HG02642 (cell line): Measurements from ENCODE around the gene OPHN1.
"Not testable (repeated sequence)": the region's sequence is repeated elsewhere in the genome, so short reads cannot be mapped to it uniquely, and the experiment has no call there.

Experiments used
- ATAC-seq: cut with Tn5 transposase; IDR thresholded peaks from one replicate; pipeline ENCODE4 v1.9.1; 2021; ENCODE audit warnings: mild to moderate bottlenecking; ENCODE audit not compliant: unreplicated experiment, poor library complexity

The OPHN1 gene

DNA sequence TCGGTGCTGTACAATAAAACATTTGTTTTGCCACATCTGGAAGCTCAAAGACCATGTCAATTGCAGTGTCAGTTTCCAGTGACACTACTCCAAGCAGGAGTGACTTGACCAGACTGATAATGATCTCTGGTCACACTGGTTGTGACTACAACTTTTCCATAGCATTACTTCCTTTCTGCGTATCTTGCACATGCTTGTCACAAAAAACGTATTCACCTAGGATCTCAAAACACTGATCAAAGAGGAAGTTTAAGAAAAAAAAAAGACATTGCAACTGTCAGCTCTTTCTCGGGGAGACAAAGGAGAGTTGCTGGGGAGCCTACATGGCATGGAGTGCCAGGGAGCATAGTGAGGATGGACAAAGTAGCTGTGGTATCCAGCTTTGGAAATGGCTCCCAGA is 60.6 kb downstream of the OPHN1 start:
- no peak for ATAC-seq

DNA sequence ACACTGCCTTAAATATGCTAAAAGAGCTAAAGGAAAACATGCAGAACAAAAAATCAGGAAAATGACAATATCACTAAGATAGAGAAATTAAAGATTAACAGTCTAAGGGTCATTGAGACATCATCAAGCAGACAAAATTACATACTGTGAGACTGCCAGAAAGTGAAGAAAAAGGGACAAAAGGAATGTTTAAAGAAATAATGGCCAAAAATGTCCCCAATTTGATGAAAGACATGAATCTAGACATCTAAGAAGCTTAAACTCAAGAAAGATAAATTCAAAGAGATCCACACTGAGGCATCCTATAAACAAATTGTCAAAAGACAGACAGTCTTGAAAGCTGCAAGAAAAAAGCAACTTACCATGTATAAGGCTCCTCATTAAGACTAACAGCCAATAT is 63.7 kb downstream of the OPHN1 start:
- no peak for ATAC-seq

GRCh38 chrX:68365341-68365740 is 68.0 kb downstream of the OPHN1 start:
- ATAC-seq: no peak

DNA sequence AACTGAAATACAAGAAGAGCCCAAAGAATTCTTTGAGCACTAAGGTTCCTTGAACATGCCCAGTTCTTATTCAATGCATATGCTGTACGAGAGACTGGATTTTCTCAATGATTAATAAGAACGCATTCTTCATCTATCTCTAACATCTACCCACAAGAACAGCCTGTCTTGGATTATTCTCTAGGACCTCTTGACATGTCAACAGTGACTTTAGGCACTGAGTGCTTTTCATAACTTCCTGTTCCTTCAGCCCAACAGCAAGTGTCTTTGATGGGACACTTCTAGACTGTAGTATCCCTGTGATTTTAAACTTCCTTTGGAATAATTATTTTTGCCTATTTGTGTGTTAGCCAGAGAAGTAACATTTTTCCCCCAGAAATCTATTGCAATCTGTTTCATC is 69.3 kb downstream of the OPHN1 start:
- no peak for ATAC-seq

DNA sequence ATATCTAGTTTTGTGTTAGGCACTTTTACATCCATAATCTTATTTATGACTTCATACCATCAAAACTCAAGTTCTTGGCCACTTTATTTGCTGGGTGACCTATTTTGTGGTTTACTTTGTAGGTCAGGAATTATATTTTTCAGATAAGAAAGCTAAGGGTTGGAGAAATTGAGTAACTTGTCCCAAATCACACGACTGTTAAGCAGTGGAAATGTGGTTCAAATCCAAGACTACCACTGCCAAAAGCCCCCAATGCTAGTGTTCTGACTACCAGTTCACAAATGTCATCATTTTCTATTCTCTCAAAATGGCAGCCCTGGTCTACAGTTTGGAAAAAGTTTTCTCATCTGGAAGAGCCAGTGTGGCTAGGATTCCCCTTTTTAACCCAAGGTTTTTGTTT is 74.6 kb downstream of the OPHN1 start:
- ATAC-seq: no peak

DNA sequence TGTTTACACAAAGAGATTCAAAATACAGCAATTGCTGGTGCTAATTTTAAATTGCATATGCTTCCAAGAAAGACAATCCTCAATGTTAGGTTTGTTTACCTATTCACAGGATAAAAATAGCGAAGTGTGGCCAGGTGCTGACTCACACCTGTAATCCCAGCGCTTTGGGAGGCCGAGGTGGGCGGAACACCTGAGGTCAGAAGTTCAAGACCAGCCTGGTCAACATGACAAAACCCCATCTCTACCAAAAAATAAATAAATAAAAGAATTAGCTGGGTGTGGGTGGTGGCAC is 77.7 kb downstream of the OPHN1 start:
- no peak for ATAC-seq

DNA sequence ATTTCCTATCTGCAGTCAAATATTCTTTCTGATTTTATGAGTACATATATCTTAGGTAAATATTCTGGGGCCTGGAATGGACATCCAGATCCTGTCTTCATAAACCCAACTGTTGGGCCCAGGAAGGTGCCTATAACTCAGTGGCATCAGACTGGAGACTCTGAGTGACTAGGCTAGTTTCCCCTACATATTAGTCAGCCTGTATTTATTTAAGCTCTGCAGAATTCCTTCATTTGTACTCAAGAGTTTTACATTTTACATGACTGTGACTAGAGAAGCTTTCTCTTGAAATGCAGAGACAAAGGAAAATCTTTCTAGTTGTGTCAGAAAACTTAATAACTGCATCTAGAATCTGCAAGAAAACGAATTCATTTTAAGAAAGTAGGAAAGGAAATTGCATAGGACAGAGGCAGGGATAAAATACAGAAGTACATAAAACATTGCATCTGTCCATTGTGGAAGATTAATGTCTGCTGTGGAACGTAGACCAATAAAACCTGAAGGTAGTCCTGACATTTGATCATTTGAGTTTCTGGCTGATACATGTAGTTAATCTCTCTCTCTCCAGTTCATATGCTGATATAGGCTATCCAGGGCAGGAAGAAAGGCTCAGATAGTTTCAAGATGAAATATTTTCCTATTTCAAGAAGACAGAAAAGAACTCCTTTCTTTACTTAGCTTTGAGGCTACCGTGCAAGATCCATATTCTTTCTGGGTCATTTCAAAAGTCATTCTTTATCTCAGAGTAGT is 78.2 kb downstream of the OPHN1 start:
- no peak for ATAC-seq

DNA sequence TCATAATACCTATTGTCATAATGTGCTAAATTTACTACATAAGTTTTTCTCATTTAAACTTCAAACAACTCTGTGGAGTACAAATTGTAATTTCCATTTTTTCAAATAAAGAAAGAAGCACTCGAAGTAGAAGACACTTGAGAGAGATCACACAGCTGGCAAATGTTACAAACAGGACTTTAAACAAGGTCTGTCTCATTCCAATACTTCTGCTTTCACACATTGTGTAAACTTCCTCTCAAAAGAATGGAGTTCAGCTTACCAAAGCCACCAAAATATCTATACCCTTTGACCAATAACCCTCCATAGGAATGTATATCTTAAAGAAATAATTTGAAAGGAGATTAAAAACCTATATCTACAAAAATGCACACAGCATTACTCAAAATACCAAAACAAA is 88.3 kb downstream of the OPHN1 start:
- ATAC-seq: no peak

DNA sequence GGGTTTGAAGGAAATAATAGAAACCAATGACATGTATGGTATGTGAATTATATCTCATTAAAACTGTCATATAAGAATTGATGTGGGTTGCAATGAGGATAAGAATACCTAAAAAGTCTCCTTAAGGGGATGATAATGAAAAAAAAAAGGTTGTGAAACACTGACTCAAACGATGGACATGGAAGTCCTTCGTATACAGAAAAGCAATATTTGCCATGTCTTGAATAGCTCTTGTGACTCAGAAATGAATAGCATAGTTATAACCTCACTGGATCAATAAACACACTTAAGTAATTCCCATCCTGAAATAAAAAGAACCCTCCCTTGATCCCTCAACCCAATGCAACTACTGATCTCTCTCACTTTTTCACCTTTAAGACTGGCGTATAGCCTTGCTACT is 89.7 kb downstream of the OPHN1 start:
- ATAC-seq: no peak

- no peak for ATAC-seq
Measured at GRCh38 chrX:68332201-68332731, 101.0 kb downstream of the OPHN1 start.

GRCh38 chrX:68326841-68327240 is 106.5 kb downstream of the OPHN1 start:
- ATAC-seq: not testable (repeated sequence)

DNA sequence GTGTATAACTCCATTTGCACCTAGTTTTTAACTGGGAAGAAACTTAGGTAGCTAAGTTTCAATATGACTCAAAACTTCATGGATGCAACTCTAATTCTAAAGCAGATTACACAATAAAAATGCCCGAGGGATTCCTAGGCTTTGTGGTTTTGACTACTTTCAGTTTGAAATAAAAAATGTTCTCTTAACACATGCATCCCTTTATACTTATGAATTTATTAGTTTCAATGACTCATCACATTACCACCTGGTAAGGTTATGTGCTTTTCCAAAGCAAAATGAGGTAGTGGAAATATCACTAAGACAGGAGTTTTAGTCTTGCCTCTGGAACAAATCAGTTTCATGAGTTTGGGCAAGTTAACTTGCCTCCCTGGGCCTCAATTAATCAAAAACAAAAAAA is 125.5 kb downstream of the OPHN1 start:
- ATAC-seq: no peak

- no peak for ATAC-seq
Measured at GRCh38 chrX:68304602-68305001, 128.7 kb downstream of the OPHN1 start.

- ATAC-seq: no peak
Measured at GRCh38 chrX:68299898-68300297, 133.4 kb downstream of the OPHN1 start.

DNA sequence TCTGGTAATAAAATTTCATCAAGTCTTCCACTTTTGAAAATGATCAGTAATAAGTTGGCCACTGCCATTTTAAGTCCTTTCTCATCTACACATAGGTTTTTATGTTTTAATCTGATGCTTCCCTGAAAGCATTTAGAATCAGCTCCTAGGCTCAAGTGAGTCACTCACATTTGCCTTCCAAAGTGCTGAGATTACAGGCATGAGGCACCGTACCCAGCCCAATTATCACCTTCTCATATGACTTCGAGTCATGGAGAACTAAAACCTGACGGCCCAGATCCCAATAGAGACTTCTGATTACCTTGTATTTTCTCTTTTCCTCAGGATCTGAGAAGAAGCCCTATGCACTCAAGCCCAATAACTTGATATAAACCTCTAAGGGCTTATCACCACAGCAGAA is 140.8 kb downstream of the OPHN1 start:
- no peak for ATAC-seq

GRCh38 chrX:68288127-68288526 is 145.2 kb downstream of the OPHN1 start:
- no peak for ATAC-seq

GRCh38 chrX:68287419-68287818 is 145.9 kb downstream of the OPHN1 start:
- no peak for ATAC-seq

- no peak for ATAC-seq
Measured at GRCh38 chrX:68286980-68287379, 146.3 kb downstream of the OPHN1 start.

- ATAC-seq: no peak
Measured at GRCh38 chrX:68286076-68286475, 147.2 kb downstream of the OPHN1 start.

DNA sequence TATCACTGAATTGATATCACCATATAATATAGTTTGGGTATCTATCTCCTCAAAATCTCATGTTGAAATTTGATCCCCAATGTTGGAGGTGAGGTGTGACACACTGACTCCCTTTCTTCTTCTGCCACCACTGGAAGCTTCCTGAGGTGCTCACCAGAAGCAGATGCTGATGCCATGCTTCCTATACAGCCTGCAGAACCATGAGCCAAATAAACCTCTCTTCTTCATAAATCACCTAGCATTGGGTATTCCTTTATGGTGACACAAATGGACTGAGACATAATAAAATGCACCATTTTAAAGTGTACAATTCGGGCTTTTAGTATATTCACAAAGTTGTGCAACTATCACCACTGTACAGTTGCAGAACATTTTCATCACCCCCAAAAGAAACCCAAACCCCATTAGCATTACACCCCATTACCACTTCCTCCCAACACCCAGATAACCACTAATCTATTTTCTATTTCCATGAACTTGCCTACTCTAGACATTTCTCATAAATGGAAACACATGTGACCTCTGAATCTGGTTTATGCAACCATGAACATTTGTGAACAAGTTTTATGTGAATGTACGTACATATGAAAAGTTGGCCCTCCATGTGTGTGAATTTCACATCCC is 148.9 kb downstream of the OPHN1 start:
- no peak for ATAC-seq

GRCh38 chrX:68273887-68274286 is 159.4 kb downstream of the OPHN1 start:
- ATAC-seq: no peak

DNA sequence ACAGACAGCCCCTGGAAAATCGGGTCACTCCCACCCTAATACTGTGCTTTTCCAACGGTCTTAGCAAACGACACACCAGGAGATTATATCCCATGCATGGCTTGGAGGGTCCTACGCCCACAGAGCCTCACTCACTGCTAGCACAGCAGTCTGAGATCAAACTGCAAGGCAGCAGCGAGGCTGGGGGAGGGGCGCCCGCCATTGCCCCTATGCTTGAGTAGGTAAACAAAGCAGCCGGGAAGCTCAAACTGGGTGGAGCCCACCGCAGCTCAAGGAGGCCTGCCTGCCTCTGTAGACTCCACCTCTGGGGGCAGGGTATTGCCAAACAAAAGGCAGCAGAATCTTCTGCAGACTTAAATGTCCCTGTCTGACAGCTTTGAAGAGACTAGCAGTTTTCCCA is 168.5 kb downstream of the OPHN1 start:
- not testable (repeated sequence) for ATAC-seq
